ENCODE measurements around the gene APLP2. TPM values are rescaled to one million over a fixed set of nuclear protein-coding genes. Genes with fewer than 3 reads are reported as not detected.

Gene APLP2
- total RNA-seq, 1 donor from 2014 or later = 815 TPM

DNA sequence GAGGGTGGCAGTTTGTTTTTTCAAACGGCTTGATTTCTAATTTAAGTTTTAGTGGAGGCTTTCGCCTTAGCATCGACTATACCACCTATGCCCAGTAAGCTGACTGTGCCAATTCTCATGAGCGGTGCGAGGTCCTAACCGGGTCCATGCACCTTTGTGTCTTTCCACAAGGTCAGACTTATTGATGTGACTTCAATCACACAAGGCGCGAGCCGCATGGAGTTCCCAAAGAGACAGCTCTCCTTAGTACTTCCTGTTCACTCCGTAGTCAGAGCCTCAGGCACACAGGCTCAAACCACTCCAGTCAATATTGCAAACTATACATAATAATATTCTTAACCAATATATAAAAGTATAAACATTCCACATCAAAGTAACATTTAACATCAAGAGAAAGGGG is 108.1 kb downstream of the APLP2 start:
- H3K27ac Mint-ChIP-seq (ENCODE audit: unreplicated experiment) = no peak overlapping the region
- TF ChIP-seq, protein P1, sequence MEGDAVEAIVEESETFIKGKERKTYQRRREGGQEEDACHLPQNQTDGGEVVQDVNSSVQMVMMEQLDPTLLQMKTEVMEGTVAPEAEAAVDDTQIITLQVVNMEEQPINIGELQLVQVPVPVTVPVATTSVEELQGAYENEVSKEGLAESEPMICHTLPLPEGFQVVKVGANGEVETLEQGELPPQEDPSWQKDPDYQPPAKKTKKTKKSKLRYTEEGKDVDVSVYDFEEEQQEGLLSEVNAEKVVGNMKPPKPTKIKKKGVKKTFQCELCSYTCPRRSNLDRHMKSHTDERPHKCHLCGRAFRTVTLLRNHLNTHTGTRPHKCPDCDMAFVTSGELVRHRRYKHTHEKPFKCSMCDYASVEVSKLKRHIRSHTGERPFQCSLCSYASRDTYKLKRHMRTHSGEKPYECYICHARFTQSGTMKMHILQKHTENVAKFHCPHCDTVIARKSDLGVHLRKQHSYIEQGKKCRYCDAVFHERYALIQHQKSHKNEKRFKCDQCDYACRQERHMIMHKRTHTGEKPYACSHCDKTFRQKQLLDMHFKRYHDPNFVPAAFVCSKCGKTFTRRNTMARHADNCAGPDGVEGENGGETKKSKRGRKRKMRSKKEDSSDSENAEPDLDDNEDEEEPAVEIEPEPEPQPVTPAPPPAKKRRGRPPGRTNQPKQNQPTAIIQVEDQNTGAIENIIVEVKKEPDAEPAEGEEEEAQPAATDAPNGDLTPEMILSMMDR (IDR thresholded peaks at IDR 0.05; ENCODE audit: unreplicated experiment) = no peak
- no peaks in the 10 kb centered on the region for H3K9me3 Mint-ChIP-seq (ENCODE audit: unreplicated experiment)
- H3K27me3 Mint-ChIP-seq (ENCODE audit: unreplicated experiment) = peaks cover 6% of the 10 kb centered on the region
- H3K36me3 Mint-ChIP-seq (ENCODE audit: low read depth, unreplicated experiment) = peaks cover 5% of the 10 kb centered on the region
- no peak for DNase-seq (ENCODE audit: low spot score)
- peaks cover 14% of the 10 kb centered on the region for H3K4me1 Mint-ChIP-seq (ENCODE audit: unreplicated experiment)
- H3K4me3 Mint-ChIP-seq (ENCODE audit: unreplicated experiment) = no peak overlapping the region

DNA sequence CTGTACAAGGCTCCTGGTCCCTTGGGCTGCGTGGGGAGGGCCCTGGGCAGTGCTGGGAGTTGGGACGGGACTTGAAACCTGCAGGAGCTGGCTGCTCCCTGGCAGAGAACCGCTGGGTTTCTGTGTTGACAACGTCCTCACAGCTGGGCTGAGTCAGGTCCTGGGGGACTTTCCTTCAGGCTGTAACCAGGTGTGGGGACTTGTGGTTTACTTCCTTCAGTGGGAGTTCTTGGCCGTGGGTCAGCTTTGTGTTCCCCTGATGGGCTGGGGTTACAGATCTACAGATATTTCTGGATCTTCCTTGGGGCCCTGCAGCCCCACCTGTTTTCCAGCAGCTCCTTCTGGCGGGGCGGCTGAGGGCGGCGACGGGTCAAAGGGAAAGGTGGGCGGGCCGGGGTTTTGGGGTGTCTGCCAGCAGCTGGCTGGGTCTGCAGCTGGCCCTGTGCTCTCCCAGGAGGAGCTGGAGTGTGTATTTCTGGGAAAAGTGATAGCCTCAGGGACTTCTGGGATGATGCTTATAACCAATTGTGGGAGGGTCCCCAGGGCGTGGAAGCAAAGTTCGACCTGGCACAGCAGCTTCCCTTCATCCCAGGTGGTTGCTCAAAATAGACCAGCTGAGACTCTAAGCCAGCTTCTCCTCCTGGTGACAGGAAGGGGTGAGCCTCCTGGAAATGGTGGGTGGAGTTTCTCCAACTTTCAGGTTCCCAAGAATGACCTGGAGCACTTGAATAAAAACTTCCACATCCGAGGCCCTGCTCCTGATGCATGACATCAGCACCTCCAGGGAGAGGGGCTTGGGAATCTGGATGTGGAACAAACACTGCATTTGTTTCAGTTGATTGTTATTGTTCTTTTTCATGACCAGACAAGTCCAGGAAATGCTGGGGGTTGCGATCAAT is 109.0 kb downstream of the APLP2 start:
- Mint-ChIP-seq H3K9me3 (ENCODE audit: unreplicated experiment) (no peaks in the 10 kb centered on the region), H3K27me3 (ENCODE audit: unreplicated experiment) (peaks cover 6% of the 10 kb centered on the region), H3K36me3 (ENCODE audit: low read depth, unreplicated experiment) (peaks cover 5% of the 10 kb centered on the region), H3K4me1 (ENCODE audit: unreplicated experiment) (peaks cover 14% of the 10 kb centered on the region), H3K27ac (ENCODE audit: unreplicated experiment) (no peak overlapping the region), H3K4me3 (ENCODE audit: unreplicated experiment) (no peak overlapping the region)
- TF ChIP-seq, protein P1 (IDR thresholded peaks at IDR 0.05; ENCODE audit: unreplicated experiment) = no peak
- no peak for DNase-seq (ENCODE audit: low spot score)

DNA sequence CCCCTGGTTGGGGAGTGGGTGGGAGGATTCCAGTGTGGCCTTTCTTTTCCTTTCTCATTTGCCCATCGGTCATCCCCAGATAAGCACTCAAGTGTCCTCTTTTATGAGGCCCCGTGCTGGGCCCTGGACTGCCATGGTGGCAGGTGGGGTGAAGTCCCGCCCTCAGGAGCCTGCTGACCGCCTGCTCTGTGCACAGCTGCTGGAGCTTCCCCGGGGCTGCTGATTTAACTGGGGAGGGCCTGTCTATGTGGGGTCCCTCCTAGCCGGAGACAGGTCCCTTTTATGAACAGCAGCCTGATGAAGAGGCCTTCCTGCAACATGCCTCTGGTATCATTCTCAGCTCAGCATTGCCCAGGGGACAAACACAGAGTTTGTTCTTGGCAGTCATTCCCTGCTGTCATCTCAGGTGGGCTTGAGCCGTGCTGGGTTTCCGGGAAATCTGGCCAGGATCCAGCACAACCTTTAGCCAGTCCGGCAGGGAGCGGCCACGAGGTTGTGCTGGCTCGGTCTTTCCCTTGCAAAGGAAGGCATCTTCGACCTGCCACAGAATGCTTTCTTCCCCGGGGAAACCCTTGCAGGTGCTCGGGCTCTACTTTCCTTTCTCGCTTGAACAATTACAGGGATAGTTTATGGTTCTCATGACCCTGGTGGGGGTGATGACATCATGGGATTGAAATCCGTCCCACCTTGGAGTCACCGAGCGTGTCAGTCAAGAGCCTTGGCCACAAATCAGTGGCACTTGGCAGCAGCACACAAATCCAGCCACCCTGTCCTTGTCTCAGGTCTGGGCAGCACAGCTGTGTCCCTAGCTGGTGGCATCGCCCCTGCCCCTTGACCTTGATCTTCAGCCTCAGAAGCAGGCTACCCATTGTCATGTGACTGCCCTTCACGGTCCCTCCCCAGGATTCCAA is 110.0 kb downstream of the APLP2 start:
- Mint-ChIP-seq H3K9me3 (ENCODE audit: unreplicated experiment) (no peaks in the 10 kb centered on the region), H3K4me3 (ENCODE audit: unreplicated experiment) (no peak overlapping the region), H3K4me1 (ENCODE audit: unreplicated experiment) (peaks cover 14% of the 10 kb centered on the region), H3K36me3 (ENCODE audit: low read depth, unreplicated experiment) (peaks cover 4% of the 10 kb centered on the region), H3K27ac (ENCODE audit: unreplicated experiment) (no peak overlapping the region), H3K27me3 (ENCODE audit: unreplicated experiment) (peaks cover 6% of the 10 kb centered on the region)
- no peak for DNase-seq (ENCODE audit: low spot score)
- TF ChIP-seq, protein P1 (IDR thresholded peaks at IDR 0.05; ENCODE audit: unreplicated experiment) = no peak

DNA sequence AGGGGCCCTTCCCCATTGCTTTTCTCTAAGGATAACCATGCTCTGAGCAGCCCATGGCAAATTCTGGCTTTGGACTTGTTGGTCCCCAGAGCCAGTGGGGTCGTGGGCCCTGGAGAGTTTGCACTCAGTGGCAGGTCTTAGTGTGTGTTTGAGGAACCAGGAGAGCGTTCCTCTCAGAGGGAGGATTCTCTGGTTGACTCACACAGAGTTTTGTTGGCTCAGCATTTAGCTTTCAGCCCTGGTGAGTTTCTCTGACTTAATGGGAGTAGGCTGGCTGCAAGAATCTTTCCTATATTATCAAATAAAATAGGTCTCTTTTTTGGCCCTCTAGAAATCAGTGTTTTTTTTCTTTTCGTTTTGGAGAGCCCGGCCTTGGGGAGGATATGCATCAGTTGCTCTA is 110.8 kb downstream of the APLP2 start:
- no peaks in the 10 kb centered on the region for H3K36me3 Mint-ChIP-seq (ENCODE audit: low read depth, unreplicated experiment)
- H3K27ac Mint-ChIP-seq (ENCODE audit: unreplicated experiment) = no peak overlapping the region
- H3K4me1 Mint-ChIP-seq (ENCODE audit: unreplicated experiment) = peaks cover 14% of the 10 kb centered on the region
- no peak for DNase-seq (ENCODE audit: low spot score)
- no peak overlapping the region for H3K4me3 Mint-ChIP-seq (ENCODE audit: unreplicated experiment)
- H3K27me3 Mint-ChIP-seq (ENCODE audit: unreplicated experiment) = peaks cover 1% of the 10 kb centered on the region
- H3K9me3 Mint-ChIP-seq (ENCODE audit: unreplicated experiment) = no peaks in the 10 kb centered on the region
- TF ChIP-seq, protein P1 (IDR thresholded peaks at IDR 0.05; ENCODE audit: unreplicated experiment) = no peak

Measured in endothelial cell (in vitro differentiated cells).